CD14-positive monocyte (primary cell): Measurements from ENCODE around the gene TXLNB. TPM values are rescaled to one million over a fixed set of nuclear protein-coding genes. Genes with fewer than 3 reads are reported as not detected.

Experiments
- DNase-seq, 3 donors: peaks; one replicate each; pipeline ENCODE4 v3.0.0-alpha.2; 2011 to 2022
- H2AFZ ChIP-seq: 2 replicates; pipeline ENCODE4 v1.6.0; 2012; ENCODE audit warnings: mild to moderate bottlenecking, low read depth, low read length, inconsistent platforms; ENCODE audit not compliant: insufficient read depth, poor library complexity, severe bottlenecking
- H3K27ac ChIP-seq, 2 donors: 1 replicate in 1 of 2; 2 replicates in 1 of 2; pipeline ENCODE4 v1.5.1; 2012 to 2013; ENCODE audit warnings: low read length in 2 of 2, control low read depth in 1 of 2, inconsistent platforms in 1 of 2, low read depth in 1 of 2, mild to moderate bottlenecking in 1 of 2
- H3K27me3 ChIP-seq, 2 donors: one replicate each; pipeline versions ENCODE4 v1.6.0 to v1.6.1; 2011 to 2013; ENCODE audit warnings: low read length in 2 of 2; ENCODE audit not compliant: control insufficient read depth in 2 of 2, insufficient read depth in 2 of 2
- H3K36me3 ChIP-seq, 2 donors: replicated peaks in 1 of 2; 1 replicate in 1 of 2; 2 replicates in 1 of 2; pipeline versions ENCODE4 v1.5.1 to v1.6.1; 2012 to 2013; ENCODE audit warnings: low read length in 2 of 2, control low read depth in 1 of 2, inconsistent platforms in 1 of 2, mild to moderate bottlenecking in 1 of 2; ENCODE audit not compliant: insufficient read depth in 2 of 2, control insufficient read depth in 1 of 2
- H3K4me1 ChIP-seq, 2 donors: 1 replicate in 1 of 2; 2 replicates in 1 of 2; pipeline versions ENCODE4 v1.5.1 to v1.6.1; 2012 to 2013; ENCODE audit warnings: low read length in 2 of 2, control low read depth in 1 of 2, inconsistent platforms in 1 of 2, mild to moderate bottlenecking in 1 of 2, moderate library complexity in 1 of 2; ENCODE audit not compliant: insufficient read depth in 2 of 2, control insufficient read depth in 1 of 2
- H3K4me2 ChIP-seq: replicated peaks from 2 replicates; pipeline ENCODE3; 2012; ENCODE audit warnings: low read length, moderate library complexity, mild to moderate bottlenecking; ENCODE audit not compliant: poor library complexity, severe bottlenecking; ENCODE audit errors: extremely low read depth
- H3K4me3 ChIP-seq, 3 experiments: fragments of 200-600 bp in 1 of 3; sonication (generic) in 1 of 3; replicated peaks in 1 of 3; 1 replicate in 2 of 3; 2 replicates in 1 of 3; pipeline ENCODE4 v1.5.1; 2011 to 2013; ENCODE audit warnings: low read length in 3 of 3, mild to moderate bottlenecking in 3 of 3, control low read depth in 2 of 3, low read depth in 2 of 3, inconsistent platforms in 1 of 3, moderate library complexity in 1 of 3
- H3K79me2 ChIP-seq: 2 replicates; pipeline ENCODE4 v1.6.0; 2012; ENCODE audit warnings: mild to moderate bottlenecking, control low read depth, inconsistent platforms, low read length, moderate library complexity; ENCODE audit not compliant: insufficient read depth
- H3K9ac ChIP-seq: 2 replicates; pipeline ENCODE4 v1.6.0; 2017; ENCODE audit warnings: low read length, mild to moderate bottlenecking; ENCODE audit not compliant: insufficient read depth, poor library complexity, severe bottlenecking
- H3K9me3 ChIP-seq, 2 donors: replicated peaks in 1 of 2; 1 replicate in 1 of 2; 2 replicates in 1 of 2; pipeline versions ENCODE4 v1.5.1 to v1.6.1; 2012 to 2013; ENCODE audit warnings: low read length in 2 of 2, control low read depth in 1 of 2; ENCODE audit not compliant: control insufficient read depth in 1 of 2, insufficient read depth in 1 of 2
- H4K20me1 ChIP-seq: 2 replicates; pipeline ENCODE4 v1.6.0; 2012; ENCODE audit warnings: mild to moderate bottlenecking, low read length, control low read depth, moderate library complexity; ENCODE audit not compliant: insufficient read depth
- H3K27ac Mint-ChIP-seq, 7 donors: one replicate each; pipeline ENCODE4 v1.8.0; 2020; ENCODE audit warnings: mild to moderate bottlenecking in 7 of 7, mixed read lengths in 7 of 7, moderate library complexity in 6 of 7, inconsistent platforms in 2 of 7
- H3K27me3 Mint-ChIP-seq, 3 donors: one replicate each; pipeline ENCODE4 v1.8.0; 2021 to 2022; ENCODE audit warnings: low read depth in 3 of 3, mild to moderate bottlenecking in 3 of 3, mixed read lengths in 3 of 3, moderate library complexity in 3 of 3, inconsistent platforms in 1 of 3
- H3K36me3 Mint-ChIP-seq, 2 donors: one replicate each; pipeline ENCODE4 v1.8.0; 2020; ENCODE audit warnings: mixed read lengths in 2 of 2, inconsistent platforms in 1 of 2, mild to moderate bottlenecking in 1 of 2
- H3K4me1 Mint-ChIP-seq: one replicate; pipeline ENCODE4 v1.8.0; 2020; ENCODE audit warnings: mild to moderate bottlenecking, mixed read lengths
- H3K4me3 Mint-ChIP-seq, 2 donors: one replicate each; pipeline ENCODE4 v1.8.0; 2020; ENCODE audit warnings: mild to moderate bottlenecking in 2 of 2, mixed read lengths in 2 of 2, moderate library complexity in 1 of 2
- H3K9me3 Mint-ChIP-seq, 7 donors: one replicate each; pipeline ENCODE4 v1.8.0; 2020 to 2022; ENCODE audit warnings: mixed read lengths in 7 of 7, mild to moderate bottlenecking in 6 of 7, moderate library complexity in 6 of 7, inconsistent platforms in 2 of 7
- CTCF ChIP-seq: fragments of 200-600 bp; IDR thresholded peaks from one replicate; pipeline ENCODE4 v1.8.0; 2022; ENCODE audit warnings: antibody characterized with exemption, mild to moderate bottlenecking
- WGBS: methylation state at CpG from one replicate; pipeline ENCODE4 v1.1.5; 2013; ENCODE audit warnings: missing lambda C conversion rate; ENCODE audit not compliant: insufficient coverage; 5-methylcytosine and 5-hydroxymethylcytosine counted together
- intact Hi-C, 2 donors: fragments of 100-400 bp; cut with micrococcal nuclease; formaldehyde crosslinking; loops; one replicate each; pipeline versions ENCODE4 v1.15.0 to v1.15.1; 2023
- polyA plus RNA-seq, 3 donors: library from polyadenylated mRNA; depleted of rRNA in 1 of 3; unstranded in 2 of 3; stranded (reverse) in 1 of 3; fragments of 300-500 nt in 2 of 3; fragments of >200 nt in 1 of 3; fragmentation: Illumina TruSeq in 2 of 3; gene quantifications; 1 replicate in 2 of 3; 2 replicates in 1 of 3; pipeline ENCODE4 v1.2.3, GENCODE V29; 2012 to 2021

Gene TXLNB
- polyA plus RNA-seq, 3 donors = 0.04 to 0.25 (median 0.14) TPM

GRCh38 chr6:139198529-139199288, 93.1 kb downstream of the TXLNB start:
- no peaks in the 10 kb centered on the region for H3K9me3 ChIP-seq
- Mint-ChIP-seq H3K9me3 (peaks cover 1 to 7% (median 2%) of the 10 kb centered on the region in 7 donors), H3K27ac (no peak overlapping the region), H3K36me3 (no peaks in the 10 kb centered on the region), H3K4me1 (no peaks in the 10 kb centered on the region), H3K27me3 (no peaks in the 10 kb centered on the region), H3K4me3 (no peak overlapping the region)
- no peak overlapping the region for H3K9ac ChIP-seq
- H3K27ac ChIP-seq = no peak overlapping the region
- H3K4me2 ChIP-seq = no peak overlapping the region
- TF ChIP-seq CTCF = no peak
- no peaks in the 10 kb centered on the region for H3K27me3 ChIP-seq
- no peaks in the 10 kb centered on the region for H3K4me1 ChIP-seq
- no peaks in the 10 kb centered on the region for H3K36me3 ChIP-seq
- no peaks in the 10 kb centered on the region for H4K20me1 ChIP-seq
- 63% methylated on average over 2 of the region's 4 CpGs for WGBS
- intact Hi-C loops = no loop called here
- H2AFZ ChIP-seq = no peak overlapping the region
- H3K4me3 ChIP-seq = no peak overlapping the region
- no peak for DNase-seq
- H3K79me2 ChIP-seq = no peaks in the 10 kb centered on the region

DNA sequence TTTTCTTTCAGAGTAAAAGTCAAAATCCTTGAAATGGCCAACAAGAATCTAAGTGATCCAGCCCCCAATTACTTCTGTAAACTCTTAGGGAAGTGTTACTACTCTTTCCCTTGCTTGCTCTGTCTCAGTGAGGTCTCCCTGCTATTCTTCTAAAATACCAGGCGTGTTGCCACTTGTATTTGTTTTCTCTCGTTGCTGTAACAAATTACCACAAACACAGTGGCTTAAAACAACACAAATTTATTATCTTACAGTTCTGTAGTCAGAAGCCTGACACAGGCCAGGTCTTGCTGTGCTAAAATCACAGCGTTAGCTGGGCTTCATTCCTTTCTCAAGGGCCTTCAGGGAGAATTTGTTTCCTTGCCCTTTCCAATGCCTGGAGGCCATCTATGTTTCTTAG, 97.1 kb downstream of the TXLNB start:
- H3K27ac Mint-ChIP-seq = peak overlapping the region in 1 of 7 donors; percentile 28

More for the DNA sequence above, 97.1 kb downstream of the TXLNB start:
- intact Hi-C loops = no loop called here
- H3K4me1 Mint-ChIP-seq = no peaks in the 10 kb centered on the region
- H3K27me3 Mint-ChIP-seq = peaks cover 0 to 2% (median 1%) of the 10 kb centered on the region in 3 donors
- 82% methylated on average over 3 of the region's 3 CpGs for WGBS
- peaks cover 0 to 7% (median 1%) of the 10 kb centered on the region in 7 donors for H3K9me3 Mint-ChIP-seq
- no peaks in the 10 kb centered on the region for H3K36me3 Mint-ChIP-seq
- Histone ChIP-seq H3K4me1 (no peaks in the 10 kb centered on the region), H3K9ac (no peak overlapping the region), H3K9me3 (no peaks in the 10 kb centered on the region), H3K27me3 (no peaks in the 10 kb centered on the region), H4K20me1 (no peaks in the 10 kb centered on the region), H3K36me3 (no peaks in the 10 kb centered on the region), H3K4me3 (no peak overlapping the region), H3K4me2 (no peak overlapping the region), H2AFZ (no peak overlapping the region), H3K79me2 (no peaks in the 10 kb centered on the region), H3K27ac (no peak overlapping the region)
- TF ChIP-seq CTCF = no peak
- no peak for DNase-seq
- H3K4me3 Mint-ChIP-seq = no peak overlapping the region

Other genes with a start within 250 kb of the TXLNB start
- 10 to 100 TPM in 1 of 3 donors, 1 to 10 TPM in 2; 2.1 to 28.7 (median 3.3) TPM for gene HECA, start 156.9 kb downstream of the TXLNB start, polyA plus RNA-seq
- gene CITED2, start 82.7 kb upstream of the TXLNB start, polyA plus RNA-seq = 10 to 100 TPM; 22.9 to 71.6 (median 43.9) TPM